GM12872 (cell line): ENCODE data around the gene FOXP4.

ENCODE experiments used
- CTCF ChIP-seq: IDR thresholded peaks from 3 replicates; pipeline ENCODE4 v1.5.1; 2011; ENCODE audit warnings: low read depth, mild to moderate bottlenecking, low read length, moderate library complexity; ENCODE audit not compliant: insufficient read depth

Gene FOXP4

DNA sequence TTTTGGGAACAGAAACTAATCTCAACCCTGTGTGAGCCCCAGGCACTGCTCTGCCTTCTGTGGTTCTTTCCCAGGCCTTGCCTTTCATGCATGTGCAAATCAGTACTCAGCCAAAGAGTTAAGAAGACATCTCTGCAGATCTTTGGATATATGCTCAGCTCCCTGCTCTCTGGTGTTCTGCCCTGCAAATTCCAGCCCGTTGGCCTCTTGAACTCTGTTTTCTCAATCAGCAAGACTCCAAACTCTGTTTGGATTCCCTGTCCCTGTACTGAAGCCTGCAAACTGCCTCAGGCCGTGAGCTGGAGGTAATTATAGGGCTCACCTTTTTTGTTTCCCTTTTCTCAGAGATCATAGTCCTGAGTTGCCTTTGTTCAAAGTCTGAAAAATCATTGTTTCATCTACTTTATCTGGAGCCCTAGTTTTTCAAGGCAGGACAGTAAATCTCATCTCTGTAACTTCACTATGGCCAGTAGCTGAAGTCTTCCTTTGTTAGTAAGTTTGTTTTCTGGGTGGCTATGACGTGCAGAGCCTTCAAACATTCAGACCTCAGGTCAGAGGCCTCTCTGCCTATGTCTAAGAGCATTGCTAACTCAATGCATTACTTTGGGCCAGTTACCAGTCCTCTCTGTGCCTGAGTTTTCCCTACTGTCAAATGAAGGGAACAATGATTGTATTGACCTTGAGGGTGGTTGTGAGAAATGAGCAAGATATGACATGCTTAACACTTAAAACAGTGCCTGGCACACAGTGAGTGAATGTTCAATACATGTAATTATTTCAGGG is 76.2 kb downstream of the FOXP4 start:
- no peak for TF ChIP-seq CTCF

DNA sequence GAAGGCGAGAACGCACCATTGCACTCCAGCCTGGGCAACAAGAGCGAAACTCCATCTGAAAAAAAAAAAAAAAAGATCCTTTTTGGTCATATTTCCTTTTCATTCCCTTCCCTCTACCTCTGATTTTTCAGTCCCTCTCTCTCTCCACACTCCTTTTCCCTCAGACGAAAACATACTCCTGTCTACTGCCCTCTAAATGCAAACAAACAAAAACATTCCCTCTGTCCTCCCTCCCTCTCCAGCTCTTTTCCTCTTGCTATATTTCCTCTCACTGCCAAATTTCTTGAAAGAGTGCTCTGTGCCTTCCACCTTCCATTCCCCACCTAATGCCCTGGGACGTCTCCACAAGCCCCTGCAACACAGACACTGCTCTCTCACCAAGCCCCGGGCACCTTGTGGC is 77.1 kb downstream of the FOXP4 start:
- TF ChIP-seq CTCF = no peak

GRCh38 chr6:41624621-41625380 is 78.6 kb downstream of the FOXP4 start:
- TF ChIP-seq CTCF = no peak

DNA sequence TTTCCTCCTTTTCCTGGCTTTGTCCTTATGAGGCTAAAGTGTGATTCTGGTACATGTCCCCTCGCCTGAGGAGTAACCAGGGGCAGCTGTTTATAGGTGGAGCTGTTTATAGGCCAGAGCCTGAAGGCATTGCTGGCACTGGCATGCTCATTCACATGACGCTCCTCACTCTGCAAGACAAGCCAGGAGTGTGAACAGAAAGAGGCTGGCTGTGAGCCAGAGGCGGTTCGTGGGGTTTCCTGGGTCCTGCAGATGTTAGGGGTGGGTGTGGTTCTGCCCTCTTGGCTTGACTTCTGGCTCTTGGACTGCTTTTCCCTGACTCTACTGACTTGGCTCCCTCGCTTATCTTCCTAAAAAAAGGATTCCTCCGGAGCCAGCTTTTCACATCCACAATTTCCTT is 79.3 kb downstream of the FOXP4 start:
- TF ChIP-seq CTCF = no peak

DNA sequence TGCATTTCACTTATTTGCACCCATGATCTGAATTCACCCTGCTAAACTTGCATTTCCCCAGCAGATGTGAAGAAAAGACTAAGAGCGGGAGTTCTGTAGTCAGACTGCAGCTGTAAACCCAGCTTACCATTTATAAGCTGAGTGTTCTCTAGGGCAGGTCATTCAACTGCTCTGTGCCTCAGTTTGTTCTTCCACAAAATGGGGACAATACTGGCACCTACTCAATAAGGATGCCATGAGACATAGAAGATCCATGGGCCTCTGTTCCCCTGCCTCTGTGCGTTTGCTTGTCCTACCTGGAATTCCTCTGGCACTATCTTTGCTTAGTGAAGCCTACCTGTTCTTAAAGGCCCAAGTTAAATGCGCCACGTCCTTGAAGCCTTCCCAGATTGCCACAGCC is 79.8 kb downstream of the FOXP4 start:
- no peak for TF ChIP-seq CTCF

GRCh38 chr6:41626917-41627316 is 80.7 kb downstream of the FOXP4 start:
- TF ChIP-seq CTCF = no peak

DNA sequence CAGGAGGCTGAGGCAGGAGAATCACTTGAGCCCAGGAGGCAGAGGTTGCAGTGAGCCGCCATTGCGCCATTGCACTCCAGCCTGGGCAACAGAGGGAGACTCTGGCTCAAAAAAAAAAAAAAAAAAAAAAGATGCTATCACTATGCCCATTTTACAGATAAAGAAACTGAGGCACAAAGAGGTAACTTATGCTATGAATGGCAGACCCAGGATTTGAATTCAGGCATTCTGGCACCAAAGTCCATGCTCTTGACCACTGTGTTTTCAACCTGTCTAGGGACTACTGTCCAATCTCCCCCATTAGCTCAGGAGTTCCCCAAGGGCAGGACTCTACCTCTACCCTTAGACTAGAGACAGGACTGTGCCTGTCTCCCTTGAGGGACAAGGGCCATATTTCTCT is 82.9 kb downstream of the FOXP4 start:
- TF ChIP-seq CTCF = no peak
